ENCODE results near the gene PTPRE. TPM values are rescaled to one million over a fixed set of nuclear protein-coding genes. Genes with fewer than 3 reads are reported as not detected.

PTPRE gene
- total RNA-seq, 1 experiment from 2014 or later, result 0.69 TPM

GRCh38 chr10:128049226-128050120 is 142.6 kb downstream of the PTPRE start:
- DNase-seq, result no peak
- Histone ChIP-seq H3K27me3 (ENCODE audit: control insufficient read depth, insufficient read depth, low read length) (no peaks in the 10 kb centered on the region; the same call in 1 of the 2 replicates), H3K4me3 (ENCODE audit: insufficient read depth, low read depth, low read length) (no peak overlapping the region), H3K36me3 (replicated peaks; ENCODE audit: control insufficient read depth, insufficient read depth, low read length) (no peaks in the 10 kb centered on the region)

- Histone ChIP-seq H3K4me3 (ENCODE audit: insufficient read depth, low read depth, low read length) (no peak overlapping the region), H3K27me3 (ENCODE audit: control insufficient read depth, insufficient read depth, low read length) (no peaks in the 10 kb centered on the region; the same call in 1 of the 2 replicates), H3K36me3 (replicated peaks; ENCODE audit: control insufficient read depth, insufficient read depth, low read length) (no peaks in the 10 kb centered on the region)
- no peak for DNase-seq
These were observed 143.2 kb downstream of the PTPRE start for GRCh38 chr10:128050121-128050516.

- Histone ChIP-seq H3K27me3 (ENCODE audit: control insufficient read depth, insufficient read depth, low read length) (no peaks in the 10 kb centered on the region; the same call in 1 of the 2 replicates), H3K4me3 (ENCODE audit: insufficient read depth, low read depth, low read length) (no peak overlapping the region), H3K36me3 (replicated peaks; ENCODE audit: control insufficient read depth, insufficient read depth, low read length) (no peaks in the 10 kb centered on the region)
- no peak for DNase-seq
These were observed 144.0 kb downstream of the PTPRE start for GRCh38 chr10:128050936-128051335.

- no peaks in the 10 kb centered on the region for H3K27me3 ChIP-seq (ENCODE audit: control insufficient read depth, insufficient read depth, low read length)
- no peak for DNase-seq
- H3K36me3 ChIP-seq (replicated peaks; ENCODE audit: control insufficient read depth, insufficient read depth, low read length), result no peaks in the 10 kb centered on the region
- H3K4me3 ChIP-seq (ENCODE audit: insufficient read depth, low read depth, low read length), result no peak overlapping the region
These were observed 144.6 kb downstream of the PTPRE start for GRCh38 chr10:128051548-128051947.

- H3K4me3 ChIP-seq (ENCODE audit: insufficient read depth, low read depth, low read length), result no peak overlapping the region
- H3K27me3 ChIP-seq (ENCODE audit: control insufficient read depth, insufficient read depth, low read length), result no peaks in the 10 kb centered on the region
- H3K36me3 ChIP-seq (replicated peaks; ENCODE audit: control insufficient read depth, insufficient read depth, low read length), result no peaks in the 10 kb centered on the region
- no peak for DNase-seq
These were observed 145.8 kb downstream of the PTPRE start for GRCh38 chr10:128052696-128053095.

- Histone ChIP-seq H3K27me3 (ENCODE audit: control insufficient read depth, insufficient read depth, low read length) (no peaks in the 10 kb centered on the region), H3K4me3 (ENCODE audit: insufficient read depth, low read depth, low read length) (no peak overlapping the region), H3K36me3 (replicated peaks; ENCODE audit: control insufficient read depth, insufficient read depth, low read length) (no peaks in the 10 kb centered on the region)
- no peak for DNase-seq
These were observed 146.5 kb downstream of the PTPRE start for GRCh38 chr10:128053356-128053755.

- Histone ChIP-seq H3K4me3 (ENCODE audit: insufficient read depth, low read depth, low read length) (no peak overlapping the region), H3K36me3 (replicated peaks; ENCODE audit: control insufficient read depth, insufficient read depth, low read length) (no peaks in the 10 kb centered on the region), H3K27me3 (ENCODE audit: control insufficient read depth, insufficient read depth, low read length) (no peaks in the 10 kb centered on the region)
- DNase-seq, result no peak
These were observed 147.5 kb downstream of the PTPRE start for GRCh38 chr10:128054163-128054970.

- Histone ChIP-seq H3K36me3 (replicated peaks; ENCODE audit: control insufficient read depth, insufficient read depth, low read length) (no peaks in the 10 kb centered on the region), H3K27me3 (ENCODE audit: control insufficient read depth, insufficient read depth, low read length) (no peaks in the 10 kb centered on the region), H3K4me3 (ENCODE audit: insufficient read depth, low read depth, low read length) (no peak overlapping the region)
- no peak for DNase-seq
These were observed 148.4 kb downstream of the PTPRE start for GRCh38 chr10:128055061-128055868.

GRCh38 chr10:128056303-128057050 is 149.6 kb downstream of the PTPRE start:
- Histone ChIP-seq H3K27me3 (ENCODE audit: control insufficient read depth, insufficient read depth, low read length) (no peaks in the 10 kb centered on the region), H3K4me3 (ENCODE audit: insufficient read depth, low read depth, low read length) (no peak overlapping the region), H3K36me3 (replicated peaks; ENCODE audit: control insufficient read depth, insufficient read depth, low read length) (no peaks in the 10 kb centered on the region)
- DNase-seq, result no peak

- no peaks in the 10 kb centered on the region for H3K27me3 ChIP-seq (ENCODE audit: control insufficient read depth, insufficient read depth, low read length)
- no peak for DNase-seq
- no peak overlapping the region for H3K4me3 ChIP-seq (ENCODE audit: insufficient read depth, low read depth, low read length)
- H3K36me3 ChIP-seq (replicated peaks; ENCODE audit: control insufficient read depth, insufficient read depth, low read length), result no peaks in the 10 kb centered on the region
These were observed 151.3 kb downstream of the PTPRE start for GRCh38 chr10:128058106-128058749.

- Histone ChIP-seq H3K27me3 (ENCODE audit: control insufficient read depth, insufficient read depth, low read length) (no peaks in the 10 kb centered on the region), H3K36me3 (replicated peaks; ENCODE audit: control insufficient read depth, insufficient read depth, low read length) (no peaks in the 10 kb centered on the region), H3K4me3 (ENCODE audit: insufficient read depth, low read depth, low read length) (no peak overlapping the region)
- no peak for DNase-seq
These were observed 151.8 kb downstream of the PTPRE start for GRCh38 chr10:128058750-128059134.

GRCh38 chr10:128059266-128059981 is 152.5 kb downstream of the PTPRE start:
- no peaks in the 10 kb centered on the region for H3K27me3 ChIP-seq (ENCODE audit: control insufficient read depth, insufficient read depth, low read length)

GRCh38 chr10:128059982-128060293 is 153.0 kb downstream of the PTPRE start:
- Histone ChIP-seq H3K27me3 (ENCODE audit: control insufficient read depth, insufficient read depth, low read length) (no peaks in the 10 kb centered on the region), H3K36me3 (replicated peaks; ENCODE audit: control insufficient read depth, insufficient read depth, low read length) (no peaks in the 10 kb centered on the region), H3K4me3 (ENCODE audit: insufficient read depth, low read depth, low read length) (no peak overlapping the region)
- no peak for DNase-seq

More at GRCh38 chr10:128059266-128059981, 152.5 kb downstream of the PTPRE start:
- Histone ChIP-seq H3K36me3 (replicated peaks; ENCODE audit: control insufficient read depth, insufficient read depth, low read length) (no peaks in the 10 kb centered on the region), H3K4me3 (ENCODE audit: insufficient read depth, low read depth, low read length) (no peak overlapping the region)
- no peak for DNase-seq

Data from H7 (cell line).